WERI-Rb-1 (cell line): Measurements from ENCODE around the gene FN1.

Experiments
- DNase-seq: peaks from one replicate; pipeline ENCODE4 v3.0.0-alpha.2; 2020
- H3K27ac ChIP-seq: fragments of 250-450 bp; sonication (Bioruptor Pico); 2 replicates; pipeline ENCODE4 v1.5.1; 2020; ENCODE audit warnings: mild to moderate bottlenecking, moderate library complexity
- H3K27me3 ChIP-seq: fragments of 250-450 bp; sonication (Bioruptor Pico); 2 replicates; pipeline ENCODE4 v1.5.1; 2021; ENCODE audit warnings: mild to moderate bottlenecking, low read depth, moderate library complexity; ENCODE audit not compliant: insufficient read depth, severe bottlenecking
- H3K36me3 ChIP-seq: fragments of 250-450 bp; sonication (Bioruptor Pico); 2 replicates; pipeline ENCODE4 v1.5.1; 2020; ENCODE audit warnings: mild to moderate bottlenecking, moderate library complexity
- H3K4me3 ChIP-seq: 2 replicates; pipeline ENCODE4 v1.5.1; 2011; ENCODE audit warnings: low read depth, mild to moderate bottlenecking, control low read depth, low read length
- H3K9me3 ChIP-seq: fragments of 250-450 bp; sonication (Bioruptor Pico); 2 replicates; pipeline ENCODE4 v1.5.1; 2021; ENCODE audit warnings: mild to moderate bottlenecking, moderate library complexity; ENCODE audit not compliant: severe bottlenecking
- TF ChIP-seq, protein P1 (sequence below): IDR thresholded peaks from 2 replicates; pipeline ENCODE4 v1.5.1; 2011; ENCODE audit warnings: low read depth, mild to moderate bottlenecking, control low read depth, inconsistent platforms, low read length

FN1 gene

DNA sequence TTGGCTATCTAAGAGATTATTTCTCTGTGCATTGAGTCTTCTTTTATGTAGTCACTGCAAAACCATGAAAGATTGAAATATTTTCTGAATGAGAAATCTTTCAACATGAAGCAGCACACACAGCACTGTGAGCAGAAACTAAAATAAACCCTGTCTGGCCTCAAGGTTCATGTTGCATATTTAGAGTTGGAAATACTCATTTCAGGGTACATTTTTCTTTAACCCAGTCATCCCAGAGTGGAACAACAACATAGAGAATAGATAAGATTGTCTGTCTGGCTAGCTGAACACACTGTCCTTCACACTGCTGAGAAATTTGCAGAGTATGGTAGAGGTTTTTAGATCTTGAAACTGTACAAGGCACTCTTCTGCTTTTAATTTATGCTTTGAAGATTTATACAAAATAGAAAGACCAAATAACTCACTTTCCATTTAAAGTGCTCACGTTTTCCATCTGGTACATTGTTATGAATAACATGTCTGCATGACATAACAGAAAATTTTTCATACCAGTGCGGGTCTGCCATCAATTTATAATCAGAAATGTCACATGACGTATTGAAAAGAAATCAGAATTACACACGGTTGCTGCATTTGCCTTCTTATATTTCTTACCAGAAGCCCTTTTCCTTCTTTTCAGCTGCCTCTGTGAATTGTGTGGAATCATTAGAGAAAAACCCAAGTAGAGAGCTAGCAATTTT lies 25.0 kb upstream of the FN1 start:
- TF ChIP-seq, protein P1, sequence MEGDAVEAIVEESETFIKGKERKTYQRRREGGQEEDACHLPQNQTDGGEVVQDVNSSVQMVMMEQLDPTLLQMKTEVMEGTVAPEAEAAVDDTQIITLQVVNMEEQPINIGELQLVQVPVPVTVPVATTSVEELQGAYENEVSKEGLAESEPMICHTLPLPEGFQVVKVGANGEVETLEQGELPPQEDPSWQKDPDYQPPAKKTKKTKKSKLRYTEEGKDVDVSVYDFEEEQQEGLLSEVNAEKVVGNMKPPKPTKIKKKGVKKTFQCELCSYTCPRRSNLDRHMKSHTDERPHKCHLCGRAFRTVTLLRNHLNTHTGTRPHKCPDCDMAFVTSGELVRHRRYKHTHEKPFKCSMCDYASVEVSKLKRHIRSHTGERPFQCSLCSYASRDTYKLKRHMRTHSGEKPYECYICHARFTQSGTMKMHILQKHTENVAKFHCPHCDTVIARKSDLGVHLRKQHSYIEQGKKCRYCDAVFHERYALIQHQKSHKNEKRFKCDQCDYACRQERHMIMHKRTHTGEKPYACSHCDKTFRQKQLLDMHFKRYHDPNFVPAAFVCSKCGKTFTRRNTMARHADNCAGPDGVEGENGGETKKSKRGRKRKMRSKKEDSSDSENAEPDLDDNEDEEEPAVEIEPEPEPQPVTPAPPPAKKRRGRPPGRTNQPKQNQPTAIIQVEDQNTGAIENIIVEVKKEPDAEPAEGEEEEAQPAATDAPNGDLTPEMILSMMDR = no peak
- Histone ChIP-seq H3K27me3 (no peaks in the 10 kb centered on the region), H3K36me3 (no peaks in the 10 kb centered on the region), H3K9me3 (no peaks in the 10 kb centered on the region), H3K27ac (no peak overlapping the region), H3K4me3 (no peak overlapping the region)
- no peak for DNase-seq

DNA sequence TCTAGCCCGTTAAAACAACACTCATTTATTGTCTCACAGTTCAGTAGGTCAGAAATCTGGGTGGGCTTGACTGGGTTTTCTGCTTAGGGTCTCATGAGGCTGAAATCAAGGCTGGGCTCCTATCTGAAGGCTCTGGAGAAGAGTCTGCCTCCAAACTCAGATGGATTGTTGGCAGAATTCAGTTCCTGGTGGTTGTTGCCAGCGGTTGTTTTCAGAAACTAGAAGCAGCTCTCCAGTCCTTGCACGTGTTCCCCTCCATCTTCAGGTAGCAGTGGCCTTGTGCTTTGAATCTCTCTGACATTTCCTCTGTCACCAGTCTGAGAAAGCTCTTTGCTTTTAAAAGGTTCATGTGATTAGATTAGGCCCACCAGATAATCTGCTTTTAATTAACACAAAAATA lies 20.1 kb upstream of the FN1 start:
- Histone ChIP-seq H3K9me3 (no peaks in the 10 kb centered on the region), H3K27me3 (no peaks in the 10 kb centered on the region), H3K4me3 (no peak overlapping the region), H3K36me3 (no peaks in the 10 kb centered on the region), H3K27ac (no peak overlapping the region)
- TF ChIP-seq, protein P1 = no peak
- DNase-seq = no peak

DNA sequence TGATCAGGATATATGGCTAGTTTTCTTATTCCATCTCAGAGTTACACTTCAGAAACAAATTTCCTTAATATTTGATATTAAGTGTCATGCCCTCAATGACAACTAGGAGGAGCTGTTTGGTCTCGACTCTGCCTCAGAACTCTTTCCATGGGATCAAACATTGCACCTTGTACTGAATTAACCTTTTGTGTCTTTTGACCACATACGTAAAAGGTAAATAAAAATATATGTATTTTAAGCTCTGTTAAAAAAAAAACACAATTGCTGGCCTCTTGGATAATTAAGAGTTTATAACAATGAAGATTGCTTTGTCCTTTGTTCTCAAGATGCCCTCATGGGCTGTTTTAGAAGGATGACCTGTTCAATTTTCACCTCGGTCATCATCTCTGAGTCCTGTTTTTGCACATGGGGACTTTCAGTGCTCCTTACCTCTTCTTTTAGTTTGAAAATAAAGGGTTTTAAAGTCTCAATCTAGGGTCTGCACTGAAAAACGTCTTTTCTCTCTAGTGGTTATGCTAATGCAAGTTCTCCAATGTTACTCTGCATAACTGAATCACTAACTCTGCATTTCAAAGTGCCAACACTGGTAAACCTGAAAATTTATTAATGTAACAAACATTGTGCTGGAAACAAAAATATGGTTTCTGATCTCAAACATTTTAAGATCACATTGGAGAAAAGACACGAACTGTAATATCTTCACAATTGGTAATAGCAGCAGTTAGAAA lies 18.8 kb upstream of the FN1 start:
- no peak overlapping the region for H3K27ac ChIP-seq
- TF ChIP-seq, protein P1 = peak; percentile 66
- H3K9me3 ChIP-seq = no peaks in the 10 kb centered on the region
- H3K36me3 ChIP-seq = no peaks in the 10 kb centered on the region
- H3K4me3 ChIP-seq = no peak overlapping the region
- H3K27me3 ChIP-seq = no peaks in the 10 kb centered on the region
- DNase-seq = no peak

DNA sequence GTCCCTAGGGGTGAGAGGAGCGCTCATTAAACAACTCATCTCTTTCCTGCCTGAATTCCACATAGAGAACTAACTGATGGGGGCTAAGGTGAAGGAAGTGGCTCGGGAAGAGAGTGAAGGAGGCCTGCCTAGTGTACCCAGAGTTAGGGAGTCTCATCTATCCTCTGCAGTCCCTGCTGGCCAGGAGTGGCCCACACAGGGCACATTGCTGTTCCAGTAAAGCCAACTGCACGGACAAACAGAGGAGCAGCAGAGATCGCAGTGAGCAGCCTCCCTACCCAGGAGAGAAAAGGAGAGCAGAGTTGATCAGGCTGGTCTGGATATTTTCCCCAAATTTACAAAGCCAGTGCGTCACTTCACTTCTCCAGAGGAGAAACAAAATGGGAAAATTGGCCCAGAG lies 16.9 kb upstream of the FN1 start:
- DNase-seq = no peak
- H3K36me3 ChIP-seq = no peaks in the 10 kb centered on the region
- TF ChIP-seq, protein P1 = no peak
- H3K9me3 ChIP-seq = no peaks in the 10 kb centered on the region
- H3K27ac ChIP-seq = no peak overlapping the region
- H3K27me3 ChIP-seq = no peaks in the 10 kb centered on the region
- H3K4me3 ChIP-seq = no peak overlapping the region

- H3K27ac ChIP-seq = no peak overlapping the region
- no peak overlapping the region for H3K4me3 ChIP-seq
- no peaks in the 10 kb centered on the region for H3K36me3 ChIP-seq
- no peak for DNase-seq
- TF ChIP-seq, protein P1 = no peak
- no peaks in the 10 kb centered on the region for H3K9me3 ChIP-seq
- no peaks in the 10 kb centered on the region for H3K27me3 ChIP-seq
Observed at GRCh38 chr2:215451012-215451756, 15.3 kb upstream of the FN1 start.
